MM.1S (cell line): ENCODE measurements around the gene PGBD4.

Experiments
- DNase-seq: peaks from one replicate; pipeline ENCODE4 v3.0.0-alpha.2; 2015
- H2AFZ ChIP-seq: fragments of 300-600 bp; sonication (generic); 2 replicates; pipeline ENCODE4 v1.6.0; 2016; ENCODE audit warnings: antibody characterized with exemption, low read length
- H3F3A ChIP-seq: fragments of 300-600 bp; sonication (generic); 2 replicates; pipeline ENCODE4 v1.6.1; 2016; ENCODE audit warnings: mild to moderate bottlenecking, antibody characterized with exemption, low read length, moderate library complexity, mixed read lengths; ENCODE audit not compliant: insufficient read depth
- H3K27ac ChIP-seq: fragments of 300-600 bp; sonication (generic); 2 replicates; pipeline ENCODE4 v1.5.1; 2016; ENCODE audit warnings: mild to moderate bottlenecking, low read length
- H3K27me3 ChIP-seq: fragments of 300-600 bp; sonication (generic); replicated peaks from 2 replicates; pipeline ENCODE4 v1.6.0; 2016; ENCODE audit warnings: low read length; ENCODE audit not compliant: insufficient read depth
- H3K36me3 ChIP-seq: fragments of 300-600 bp; sonication (generic); replicated peaks from 2 replicates; pipeline ENCODE4 v1.6.1; 2016; ENCODE audit warnings: mild to moderate bottlenecking, low read length, mixed read lengths; ENCODE audit not compliant: insufficient read depth
- H3K4me1 ChIP-seq: fragments of 300-600 bp; sonication (generic); 2 replicates; pipeline ENCODE4 v1.6.1; 2016; ENCODE audit warnings: low read length, mixed read lengths
- H3K4me2 ChIP-seq: fragments of 300-600 bp; sonication (generic); 2 replicates; pipeline ENCODE4 v1.6.0; 2016; ENCODE audit warnings: low read depth, low read length
- H3K4me3 ChIP-seq: fragments of 300-600 bp; sonication (generic); 2 replicates; pipeline ENCODE4 v1.5.1; 2016; ENCODE audit warnings: low read length, mixed read lengths
- H3K79me2 ChIP-seq: fragments of 300-600 bp; sonication (generic); 2 replicates; pipeline ENCODE4 v1.6.1; 2016; ENCODE audit warnings: mixed run types, low read length, mixed read lengths
- H3K9ac ChIP-seq: fragments of 300-600 bp; sonication (generic); 2 replicates; pipeline ENCODE4 v1.6.1; 2016; ENCODE audit warnings: low read length, mixed read lengths
- H3K9me2 ChIP-seq: fragments of 300-600 bp; sonication (generic); replicated peaks from 2 replicates; pipeline ENCODE4 v1.6.1; 2016; ENCODE audit warnings: mild to moderate bottlenecking, low read length, mixed read lengths; ENCODE audit not compliant: insufficient read depth
- H3K9me3 ChIP-seq: fragments of 300-600 bp; sonication (generic); replicated peaks from 2 replicates; pipeline ENCODE4 v1.6.1; 2016; ENCODE audit warnings: mild to moderate bottlenecking, low read length, mixed read lengths; ENCODE audit not compliant: insufficient read depth
- H4K20me1 ChIP-seq: fragments of 300-600 bp; sonication (generic); 2 replicates; pipeline ENCODE4 v1.6.1; 2016; ENCODE audit warnings: mild to moderate bottlenecking, low read length, moderate library complexity, mixed read lengths; ENCODE audit not compliant: insufficient read depth
- EZH2 ChIP-seq: fragments of 300-600 bp; sonication (generic); optimal IDR thresholded peaks from 2 replicates; pipeline ENCODE3; 2017; ENCODE audit warnings: low read depth, mild to moderate bottlenecking, antibody characterized with exemption, low read length, mixed read lengths
- EZH2phosphoT487 ChIP-seq: fragments of 300-600 bp; sonication (generic); IDR thresholded peaks from 2 replicates; pipeline ENCODE4 v1.6.1; 2018; ENCODE audit warnings: antibody characterized with exemption, low read length
- TF ChIP-seq, protein P1 (sequence below): fragments of 300-600 bp; sonication (generic); IDR thresholded peaks from 2 replicates; pipeline ENCODE4 v1.5.1; 2016; ENCODE audit warnings: antibody characterized with exemption, low read length, mixed read lengths

Gene PGBD4

DNA sequence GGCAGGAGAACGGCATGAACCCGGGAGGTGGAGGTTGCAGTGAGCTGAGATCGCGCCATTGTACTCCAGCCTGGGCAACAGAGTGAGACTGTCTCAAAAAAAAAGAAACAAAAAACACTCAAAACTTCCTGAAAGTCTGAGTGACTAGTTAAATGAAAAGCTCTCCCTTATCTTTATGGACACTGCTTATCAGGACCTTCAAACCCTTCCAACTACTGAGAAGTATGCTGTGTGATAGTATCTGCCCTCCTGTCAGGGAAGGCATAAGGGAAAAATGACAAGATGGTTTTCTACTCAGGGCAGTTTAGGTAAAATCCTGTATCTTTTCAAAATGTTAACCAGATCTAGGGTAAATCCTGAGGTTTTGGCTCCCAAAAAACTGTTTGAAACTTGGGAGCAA lies 22.0 kb upstream of the PGBD4 start:
- Histone ChIP-seq H2AFZ (no peak overlapping the region), H4K20me1 (no peaks in the 10 kb centered on the region), H3F3A (no peaks in the 10 kb centered on the region), H3K36me3 (no peaks in the 10 kb centered on the region), H3K27ac (no peak overlapping the region), H3K79me2 (no peaks in the 10 kb centered on the region), H3K4me3 (no peak overlapping the region), H3K27me3 (no peaks in the 10 kb centered on the region), H3K4me2 (no peak overlapping the region), H3K9ac (no peak overlapping the region), H3K9me3 (no peaks in the 10 kb centered on the region), H3K9me2 (no peaks in the 10 kb centered on the region), H3K4me1 (no peaks in the 10 kb centered on the region)
- DNase-seq = no peak
- TF ChIP-seq EZH2phosphoT487 (no peak), EZH2 (no peak)
- TF ChIP-seq, protein P1, sequence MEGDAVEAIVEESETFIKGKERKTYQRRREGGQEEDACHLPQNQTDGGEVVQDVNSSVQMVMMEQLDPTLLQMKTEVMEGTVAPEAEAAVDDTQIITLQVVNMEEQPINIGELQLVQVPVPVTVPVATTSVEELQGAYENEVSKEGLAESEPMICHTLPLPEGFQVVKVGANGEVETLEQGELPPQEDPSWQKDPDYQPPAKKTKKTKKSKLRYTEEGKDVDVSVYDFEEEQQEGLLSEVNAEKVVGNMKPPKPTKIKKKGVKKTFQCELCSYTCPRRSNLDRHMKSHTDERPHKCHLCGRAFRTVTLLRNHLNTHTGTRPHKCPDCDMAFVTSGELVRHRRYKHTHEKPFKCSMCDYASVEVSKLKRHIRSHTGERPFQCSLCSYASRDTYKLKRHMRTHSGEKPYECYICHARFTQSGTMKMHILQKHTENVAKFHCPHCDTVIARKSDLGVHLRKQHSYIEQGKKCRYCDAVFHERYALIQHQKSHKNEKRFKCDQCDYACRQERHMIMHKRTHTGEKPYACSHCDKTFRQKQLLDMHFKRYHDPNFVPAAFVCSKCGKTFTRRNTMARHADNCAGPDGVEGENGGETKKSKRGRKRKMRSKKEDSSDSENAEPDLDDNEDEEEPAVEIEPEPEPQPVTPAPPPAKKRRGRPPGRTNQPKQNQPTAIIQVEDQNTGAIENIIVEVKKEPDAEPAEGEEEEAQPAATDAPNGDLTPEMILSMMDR = no peak

DNA sequence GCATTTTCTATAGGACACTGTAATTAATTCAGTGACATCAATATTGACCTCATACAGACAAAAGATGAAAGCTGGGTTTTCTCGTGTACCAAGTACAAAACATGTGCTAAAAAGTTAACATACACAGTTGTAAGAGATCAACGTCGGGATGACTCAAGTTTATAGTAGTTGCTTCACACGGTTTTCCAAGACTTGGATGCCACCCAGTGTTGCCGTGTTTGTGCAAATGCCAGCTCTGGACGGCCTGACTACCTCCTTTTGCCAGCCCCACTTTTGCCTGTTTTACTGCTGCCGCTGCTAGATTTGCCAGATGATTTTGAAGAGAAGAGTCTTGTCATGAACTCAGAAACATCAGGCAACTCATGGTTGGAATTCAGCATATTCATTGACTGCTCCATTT lies 17.8 kb upstream of the PGBD4 start:
- no peak overlapping the region for H3K4me3 ChIP-seq
- H3K9me2 ChIP-seq = no peaks in the 10 kb centered on the region
- no peaks in the 10 kb centered on the region for H3F3A ChIP-seq
- H3K27me3 ChIP-seq = no peaks in the 10 kb centered on the region
- 0 out of 2 replicates have a peak, but pooled peaks cover 5% of the 10 kb centered on the region for H3K79me2 ChIP-seq
- no peak overlapping the region for H3K27ac ChIP-seq
- no peaks in the 10 kb centered on the region for H3K9me3 ChIP-seq
- TF ChIP-seq EZH2phosphoT487 (no peak), EZH2 (no peak)
- TF ChIP-seq, protein P1 = no peak
- no peak overlapping the region for H3K4me2 ChIP-seq
- peaks cover 2% of the 10 kb centered on the region; the same call in 1 of the 2 replicates for H3K36me3 ChIP-seq
- no peak overlapping the region for H2AFZ ChIP-seq
- H3K4me1 ChIP-seq = no peaks in the 10 kb centered on the region
- no peak for DNase-seq
- H3K9ac ChIP-seq = no peak overlapping the region
- H4K20me1 ChIP-seq = no peaks in the 10 kb centered on the region

DNA sequence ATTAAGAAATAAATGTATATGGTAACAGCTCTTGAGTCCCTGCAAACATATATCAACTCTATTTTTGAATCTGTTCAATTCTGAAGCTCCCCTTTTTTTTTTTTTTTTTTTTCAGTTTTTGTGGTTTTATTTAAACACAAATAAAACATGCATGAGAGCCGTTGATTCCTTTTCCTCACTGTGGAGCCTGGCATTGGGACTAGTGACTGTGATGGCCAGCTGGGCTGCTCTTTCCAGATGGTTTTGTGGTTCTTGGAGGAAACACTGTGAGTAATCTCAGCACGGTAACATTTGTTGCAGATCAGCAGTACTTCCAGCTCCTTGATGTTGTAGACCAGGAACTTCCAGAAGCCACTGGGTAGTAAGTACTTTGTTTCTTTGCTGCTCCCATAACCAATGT lies 16.1 kb upstream of the PGBD4 start:
- Histone ChIP-seq H3K27me3 (no peaks in the 10 kb centered on the region), H3K9ac (no peak overlapping the region), H2AFZ (no peak overlapping the region), H3F3A (0 out of 2 replicates have a peak, but pooled peaks cover 4% of the 10 kb centered on the region), H4K20me1 (no peaks in the 10 kb centered on the region), H3K36me3 (peaks cover 2% of the 10 kb centered on the region; the same call in 1 of the 2 replicates), H3K4me3 (no peak overlapping the region), H3K27ac (no peak overlapping the region), H3K9me3 (no peaks in the 10 kb centered on the region), H3K79me2 (peaks cover 10% of the 10 kb centered on the region; the same call in 1 of the 2 replicates), H3K9me2 (no peaks in the 10 kb centered on the region), H3K4me1 (peaks cover 9% of the 10 kb centered on the region; the same call in 1 of the 2 replicates), H3K4me2 (no peak overlapping the region)
- no peak for DNase-seq
- TF ChIP-seq, protein P1 = no peak
- TF ChIP-seq EZH2 (no peak), EZH2phosphoT487 (no peak)
